Retinal pigment epithelial cell (primary cell): Measurements from ENCODE around the gene TYSND1.
A peak's percentile ranks its signal among the peaks of the same experiment; 100 is the strongest.

Experiments used
- DNase-seq: peaks from one replicate; pipeline ENCODE4 v3.0.0-alpha.2; 2010; ENCODE audit warnings: low read depth
- H3K4me3 ChIP-seq: 2 replicates; pipeline ENCODE4 v1.5.1; 2011; ENCODE audit warnings: mild to moderate bottlenecking, low read length, control low read depth, moderate library complexity
- TF ChIP-seq, protein P1 (sequence below): conservative IDR thresholded peaks from 2 replicates; pipeline ENCODE4 v1.5.1; 2011; ENCODE audit warnings: low read depth, low read length, control low read depth, inconsistent platforms

The TYSND1 gene

GRCh38 chr10:70135046-70135445 lies 11.5 kb downstream of the TYSND1 start:
- no peak overlapping the region for H3K4me3 ChIP-seq
- no peak for DNase-seq
- TF ChIP-seq, protein P1, sequence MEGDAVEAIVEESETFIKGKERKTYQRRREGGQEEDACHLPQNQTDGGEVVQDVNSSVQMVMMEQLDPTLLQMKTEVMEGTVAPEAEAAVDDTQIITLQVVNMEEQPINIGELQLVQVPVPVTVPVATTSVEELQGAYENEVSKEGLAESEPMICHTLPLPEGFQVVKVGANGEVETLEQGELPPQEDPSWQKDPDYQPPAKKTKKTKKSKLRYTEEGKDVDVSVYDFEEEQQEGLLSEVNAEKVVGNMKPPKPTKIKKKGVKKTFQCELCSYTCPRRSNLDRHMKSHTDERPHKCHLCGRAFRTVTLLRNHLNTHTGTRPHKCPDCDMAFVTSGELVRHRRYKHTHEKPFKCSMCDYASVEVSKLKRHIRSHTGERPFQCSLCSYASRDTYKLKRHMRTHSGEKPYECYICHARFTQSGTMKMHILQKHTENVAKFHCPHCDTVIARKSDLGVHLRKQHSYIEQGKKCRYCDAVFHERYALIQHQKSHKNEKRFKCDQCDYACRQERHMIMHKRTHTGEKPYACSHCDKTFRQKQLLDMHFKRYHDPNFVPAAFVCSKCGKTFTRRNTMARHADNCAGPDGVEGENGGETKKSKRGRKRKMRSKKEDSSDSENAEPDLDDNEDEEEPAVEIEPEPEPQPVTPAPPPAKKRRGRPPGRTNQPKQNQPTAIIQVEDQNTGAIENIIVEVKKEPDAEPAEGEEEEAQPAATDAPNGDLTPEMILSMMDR, result no peak

DNA sequence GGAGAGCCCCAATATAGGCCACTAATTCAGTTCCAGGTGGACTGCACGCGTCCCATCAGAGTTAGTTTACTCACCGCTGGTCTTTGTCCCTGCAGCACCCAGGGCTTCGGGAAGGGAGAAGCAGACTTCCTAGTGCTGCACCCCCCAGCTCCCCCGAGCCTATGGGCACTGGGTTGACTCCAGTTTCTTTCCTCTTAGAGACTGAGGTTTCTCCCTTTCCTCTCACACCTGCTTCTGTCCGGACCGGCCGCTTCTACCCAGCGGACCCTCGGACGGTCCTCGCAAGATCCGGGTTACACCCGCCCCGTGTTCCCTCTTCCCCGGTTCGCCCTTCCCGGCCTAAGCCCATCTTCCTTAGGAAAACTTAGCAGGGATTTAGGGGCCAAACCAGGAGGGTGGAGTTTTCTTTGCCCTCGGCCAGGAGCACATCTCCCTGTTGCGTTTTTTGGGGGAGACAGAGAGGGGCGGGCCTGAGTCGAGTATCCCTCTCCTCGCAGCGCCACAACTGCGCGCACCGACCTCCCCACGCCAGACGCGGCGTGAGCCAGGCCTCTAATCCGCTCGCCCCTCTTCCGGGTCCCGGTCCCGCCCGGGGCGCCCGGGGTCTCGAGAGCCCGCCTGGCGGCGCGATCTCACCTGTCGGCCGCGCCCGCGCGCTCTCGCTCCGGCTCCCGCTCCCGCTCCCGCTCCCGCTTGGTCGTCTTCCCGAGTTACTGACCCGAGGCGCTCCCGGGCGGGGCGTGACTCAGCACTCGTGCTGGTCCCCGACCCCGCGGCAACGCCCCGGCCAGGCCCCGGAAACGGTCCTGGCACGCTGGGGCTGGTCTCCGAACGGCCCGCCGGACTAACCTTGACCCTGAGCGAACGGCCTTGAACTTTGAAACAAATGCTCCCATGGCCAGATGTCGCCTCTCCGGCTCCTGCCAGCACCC lies 14.1 kb downstream of the TYSND1 start, which contains the start of gene AIFM2:
Gene AIFM2 (minus strand): TSS at position 728 of the 932 bp plus-strand sequence. CDS start 8,741 bp downstream, outside the sequence.
- TF ChIP-seq, protein P1, result no peak
- peak within 1 kb of the TSS; percentile 79 for H3K4me3 ChIP-seq
- DNase-seq, result no peak

DNA sequence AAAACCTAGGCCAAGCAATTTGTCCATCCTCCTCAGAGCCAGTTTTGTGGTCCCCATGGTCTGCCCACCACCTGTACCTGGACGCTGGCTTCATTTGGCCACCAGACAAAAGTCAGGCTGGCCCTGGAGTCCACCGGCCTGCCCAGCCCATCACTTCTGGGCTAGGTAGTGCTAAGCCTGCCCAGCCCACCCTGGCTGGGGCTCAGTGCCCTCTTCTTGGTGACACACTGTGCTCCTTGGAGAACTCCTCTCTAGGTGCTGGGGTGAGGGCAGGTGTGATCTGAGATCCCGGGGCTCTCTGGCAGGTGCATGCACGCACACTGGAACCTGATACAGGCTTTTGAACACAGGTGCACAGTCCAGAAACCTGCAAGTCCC lies 15.0 kb downstream of the TYSND1 start:
- peak overlapping the region; percentile 79 for H3K4me3 ChIP-seq
- TF ChIP-seq, protein P1, result no peak
- DNase-seq, result no peak

GRCh38 chr10:70130878-70131559 lies 15.5 kb downstream of the TYSND1 start:
- no peak overlapping the region for H3K4me3 ChIP-seq
- TF ChIP-seq, protein P1, result no peak
- DNase-seq, result no peak

- H3K4me3 ChIP-seq, result no peak overlapping the region
- DNase-seq, result no peak
- TF ChIP-seq, protein P1, result no peak
These were observed 19.7 kb downstream of the TYSND1 start for GRCh38 chr10:70126700-70127395.

DNA sequence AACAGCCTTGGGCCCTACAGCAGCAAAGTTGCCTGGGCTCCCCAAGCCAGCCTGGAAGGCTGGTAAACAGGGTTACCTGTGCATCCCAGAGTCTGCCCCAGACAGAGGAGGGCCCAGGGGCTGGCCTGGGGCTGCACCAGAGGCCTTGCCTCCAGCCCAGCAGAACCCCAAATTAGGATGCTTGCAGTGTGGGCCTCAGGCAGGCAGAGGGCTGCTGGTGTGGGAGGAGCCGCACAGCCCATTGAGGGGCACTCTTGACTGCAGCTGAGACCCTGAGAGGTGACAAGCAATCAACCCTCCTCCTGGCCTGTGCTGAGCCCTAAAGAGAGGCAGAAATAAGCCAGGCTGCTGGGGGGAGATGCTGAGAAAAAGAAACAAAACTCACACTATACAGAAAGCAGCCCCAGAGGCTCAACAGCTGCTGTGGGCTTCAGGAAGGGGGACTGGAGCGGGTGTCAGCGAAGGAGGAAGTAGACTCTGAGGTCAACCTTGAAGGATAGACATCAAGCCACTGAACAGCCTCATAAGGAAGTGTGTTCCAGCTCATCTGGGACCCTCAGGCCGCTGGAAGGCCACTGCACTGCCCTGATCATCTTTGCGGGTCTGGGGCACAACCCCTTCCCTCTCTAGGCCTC lies 20.5 kb downstream of the TYSND1 start:
- TF ChIP-seq, protein P1, result no peak
- DNase-seq, result no peak
- no peak overlapping the region for H3K4me3 ChIP-seq
